Thyroid gland (tissue), 4 donors: ENCODE measurements around the gene SMOC1. TPM values are rescaled to one million over a fixed set of nuclear protein-coding genes. Genes with fewer than 3 reads are reported as not detected.

Source experiments
- DNase-seq, 2 donors: peaks; one replicate each; pipeline ENCODE4 v3.0.0-alpha.2; 2019
- H3K27ac ChIP-seq, 3 donors: fragments of 200-600 bp; sonication (generic); 1 replicate in 2 of 3; 2 replicates in 1 of 3; pipeline ENCODE4 v1.5.1; 2016 to 2019; ENCODE audit warnings: mild to moderate bottlenecking in 1 of 3, moderate library complexity in 1 of 3
- H3K27me3 ChIP-seq: fragments of 200-600 bp; sonication (generic); one replicate; pipeline ENCODE4 v1.5.1; 2019
- H3K36me3 ChIP-seq, 2 donors: fragments of 200-600 bp; sonication (generic); one replicate each; pipeline ENCODE4 v1.5.1; 2016 to 2019
- H3K4me1 ChIP-seq, 2 donors: fragments of 200-600 bp; sonication (generic); one replicate each; pipeline ENCODE4 v1.5.1; 2017 to 2019
- H3K4me3 ChIP-seq, 3 donors: fragments of 200-600 bp; sonication (generic); replicated peaks in 1 of 3; 1 replicate in 2 of 3; 2 replicates in 1 of 3; pipeline ENCODE4 v1.5.1; 2016; ENCODE audit warnings: mild to moderate bottlenecking in 1 of 3
- H3K9me3 ChIP-seq: fragments of 200-600 bp; sonication (generic); one replicate; pipeline ENCODE4 v1.5.1; 2017
- CTCF ChIP-seq, 6 experiments: fragments of 200-600 bp in 3 of 6; fragments of 450-650 bp in 3 of 6; sonication (generic) in 3 of 6; IDR thresholded peaks; one replicate each; pipeline ENCODE4 v1.5.1; 2016 to 2019; ENCODE audit warnings: antibody characterized with exemption in 6 of 6, mild to moderate bottlenecking in 2 of 6, inconsistent platforms in 1 of 6, moderate library complexity in 1 of 6
- POLR2A ChIP-seq, 2 donors: fragments of 450-650 bp; IDR thresholded peaks; one replicate each; pipeline ENCODE4 v1.6.1; 2017; ENCODE audit warnings: antibody characterized with exemption in 2 of 2, mild to moderate bottlenecking in 2 of 2, moderate library complexity in 1 of 2
- WGBS, 2 donors: methylation state at CpG; one replicate each; pipeline ENCODE4 v1.1.5; 2017; 5-methylcytosine and 5-hydroxymethylcytosine counted together
- intact Hi-C: fragments of 100-400 bp; cut with DNase I; formaldehyde crosslinking; loops from one replicate; pipeline ENCODE4 v1.15.1; 2023
- total RNA-seq, 4 donors: library from RNA; depleted of rRNA; stranded (reverse); fragments of >200 nt; gene quantifications; one replicate each; pipeline ENCODE4 v1.2.3, GENCODE V29; 2016

Gene SMOC1
- total RNA-seq, 4 donors from 2014 or later: 3.4 to 7.3 (median 3.7) TPM

DNA sequence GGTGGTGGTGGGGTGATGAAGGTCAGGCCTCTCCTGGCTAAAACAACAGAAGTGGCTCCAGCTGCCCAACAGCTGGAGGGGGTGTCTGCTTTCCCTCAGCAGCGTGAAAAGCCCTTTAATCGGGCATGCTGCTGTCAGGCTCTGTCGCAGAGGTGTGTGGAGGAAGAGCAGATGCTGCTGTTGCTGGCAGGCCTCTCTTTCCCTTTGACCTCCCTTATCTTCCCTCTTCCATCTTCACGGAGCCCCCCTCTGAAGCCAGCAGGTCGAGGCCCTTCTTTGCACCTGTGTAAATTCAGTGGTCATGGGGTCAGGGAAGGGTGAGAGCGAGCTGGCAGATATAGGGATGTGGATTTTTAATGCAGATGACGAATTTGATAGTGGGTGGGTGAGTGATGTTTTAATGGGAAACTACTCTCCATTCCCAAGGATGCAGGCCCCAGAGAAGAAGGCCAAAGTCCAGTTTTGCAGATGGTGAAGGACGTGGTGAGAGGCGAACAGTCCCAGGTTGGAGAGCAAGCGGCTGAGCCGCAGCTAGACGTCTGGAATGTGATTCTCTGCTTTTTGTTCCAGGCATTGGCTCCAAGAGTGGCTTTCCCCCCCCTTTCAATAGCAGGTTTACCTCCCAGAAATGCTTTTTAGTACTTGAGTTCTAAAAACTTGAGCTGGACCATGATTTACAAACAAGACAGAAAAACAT, 64.0 kb downstream of the SMOC1 start:
- H3K4me1 ChIP-seq: peaks cover 45 to 53% of the 10 kb centered on the region in 2 donors
- no peaks in the 10 kb centered on the region for H3K9me3 ChIP-seq
- intact Hi-C loops: no loop called here
- peak; percentile 56 to 61 for DNase-seq
- H3K27me3 ChIP-seq: no peaks in the 10 kb centered on the region
- H3K27ac ChIP-seq: peak overlapping the region in 1 of 3 donors; percentile 32
- 31 to 39% methylated on average over 12 of the region's 12 CpGs for WGBS, 2 donors
- no peaks in the 10 kb centered on the region for H3K36me3 ChIP-seq
- TF ChIP-seq CTCF (IDR thresholded peaks at IDR 0.05) (no peak), POLR2A (IDR thresholded peaks at IDR 0.05) (no peak)
- no peak overlapping the region for H3K4me3 ChIP-seq

DNA sequence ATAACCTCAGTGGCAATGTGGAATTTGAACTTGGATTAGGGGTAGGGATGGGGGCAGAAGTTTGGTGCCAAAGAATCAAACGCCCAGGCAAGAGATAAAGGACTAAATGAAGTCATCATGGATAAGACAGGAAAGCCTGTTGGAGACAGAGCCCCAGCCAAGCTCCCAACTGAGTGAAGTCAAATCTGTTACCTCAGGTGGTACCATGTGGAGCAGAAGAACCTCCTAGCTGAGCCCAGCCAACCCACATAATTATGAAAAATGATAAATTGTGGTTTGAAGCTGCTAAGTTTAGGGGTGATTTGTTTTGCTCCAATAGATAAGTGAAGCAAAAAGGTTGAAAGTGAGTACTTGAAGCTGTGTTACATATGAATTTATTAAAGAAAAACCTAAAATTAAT, 66.1 kb downstream of the SMOC1 start:
- no peaks in the 10 kb centered on the region for H3K27me3 ChIP-seq
- peaks cover 32 to 34% of the 10 kb centered on the region in 2 donors for H3K4me1 ChIP-seq
- H3K9me3 ChIP-seq: no peaks in the 10 kb centered on the region
- H3K27ac ChIP-seq: no peak overlapping the region
- 74 to 89% methylated on average over 1 of the region's 1 CpG for WGBS, 2 donors
- no peak overlapping the region for H3K4me3 ChIP-seq
- H3K36me3 ChIP-seq: no peaks in the 10 kb centered on the region
- TF ChIP-seq POLR2A (IDR thresholded peaks at IDR 0.05): no peak
- no peak for TF ChIP-seq CTCF (IDR thresholded peaks at IDR 0.05)
- no peak for DNase-seq
- intact Hi-C loops: no loop called here

DNA sequence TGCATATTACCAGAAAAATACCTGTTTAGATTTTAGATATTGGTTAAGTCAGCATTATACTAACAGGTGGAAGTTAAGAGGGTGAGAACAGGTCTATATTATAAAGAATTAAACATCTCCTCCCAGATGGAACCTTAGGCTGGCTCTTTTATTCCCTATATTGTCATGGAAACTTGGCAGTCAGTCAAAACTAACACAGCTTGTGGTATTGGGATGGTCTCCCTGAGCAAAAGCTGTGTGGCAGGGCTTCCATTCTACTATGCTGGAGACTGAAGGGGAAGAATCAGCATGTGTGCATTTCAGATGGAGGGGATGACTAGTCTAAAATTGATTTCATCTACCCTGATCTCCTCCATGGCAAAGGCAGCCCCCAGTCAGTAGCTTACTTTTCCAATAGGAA, 66.7 kb downstream of the SMOC1 start:
- no peaks in the 10 kb centered on the region for H3K9me3 ChIP-seq
- H3K4me3 ChIP-seq: no peak overlapping the region
- peaks cover 30 to 32% of the 10 kb centered on the region in 2 donors for H3K4me1 ChIP-seq
- no peak for DNase-seq
- H3K36me3 ChIP-seq: no peaks in the 10 kb centered on the region
- intact Hi-C loops: no loop called here
- H3K27me3 ChIP-seq: no peaks in the 10 kb centered on the region
- no peak overlapping the region for H3K27ac ChIP-seq
- TF ChIP-seq POLR2A (IDR thresholded peaks at IDR 0.05) (no peak), CTCF (IDR thresholded peaks at IDR 0.05) (no peak)

GRCh38 chr14:69948351-69948750, 69.1 kb downstream of the SMOC1 start:
- no peaks in the 10 kb centered on the region for H3K9me3 ChIP-seq
- 50 to 55% methylated on average over 3 of the region's 3 CpGs for WGBS, 2 donors
- intact Hi-C loops: no loop called here
- TF ChIP-seq CTCF (IDR thresholded peaks at IDR 0.05) (no peak), POLR2A (IDR thresholded peaks at IDR 0.05) (no peak)
- H3K4me1 ChIP-seq: peaks cover 9% of the 10 kb centered on the region in 2 donors
- H3K4me3 ChIP-seq: no peak overlapping the region
- peak in 1 of 2 donors; percentile 11 for DNase-seq
- no peaks in the 10 kb centered on the region for H3K36me3 ChIP-seq
- no peak overlapping the region for H3K27ac ChIP-seq
- H3K27me3 ChIP-seq: no peaks in the 10 kb centered on the region

DNA sequence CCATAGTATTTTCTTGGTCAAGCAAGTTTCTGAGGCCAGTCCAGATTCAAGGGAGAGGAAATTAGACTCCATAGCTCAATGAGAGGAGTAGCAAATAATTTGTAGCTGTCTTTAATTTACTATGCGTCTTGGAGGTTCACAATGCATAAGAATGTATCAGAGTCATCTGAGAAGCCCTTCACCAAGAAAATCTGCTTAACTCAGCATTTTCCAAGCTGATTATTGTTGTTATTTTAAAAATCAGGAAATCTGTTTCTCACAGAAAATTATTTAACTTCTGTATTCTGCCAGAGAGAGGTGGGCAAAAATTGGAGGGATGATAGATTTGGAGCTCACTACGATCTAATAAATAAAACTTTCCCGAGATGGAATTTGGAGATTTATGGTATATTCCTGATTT, 72.0 kb downstream of the SMOC1 start:
- 88 to 90% methylated on average over 3 of the region's 3 CpGs for WGBS, 2 donors
- intact Hi-C loops: no loop called here
- peaks cover 0 to 9% of the 10 kb centered on the region in 2 donors for H3K4me1 ChIP-seq
- H3K9me3 ChIP-seq: no peaks in the 10 kb centered on the region
- TF ChIP-seq POLR2A (IDR thresholded peaks at IDR 0.05) (no peak), CTCF (IDR thresholded peaks at IDR 0.05) (no peak)
- H3K36me3 ChIP-seq: no peaks in the 10 kb centered on the region
- no peak for DNase-seq
- no peak overlapping the region for H3K27ac ChIP-seq
- no peak overlapping the region for H3K4me3 ChIP-seq
- no peaks in the 10 kb centered on the region for H3K27me3 ChIP-seq
